Type B pancreatic cell (in vitro differentiated cells): Measurements from ENCODE around the gene PHF2. TPM values are rescaled to one million over a fixed set of nuclear protein-coding genes. Genes with fewer than 3 reads are reported as not detected.

Experiments used
- DNase-seq: peaks from one replicate; pipeline ENCODE4 v3.0.0; 2021; ENCODE audit warnings: mixed read lengths; ENCODE audit not compliant: unreplicated experiment; ENCODE audit errors: extremely low spot score
- H3K27ac Mint-ChIP-seq: 2 replicates; pipeline ENCODE4 v1.8.0; 2021; ENCODE audit warnings: mild to moderate bottlenecking, mixed read lengths
- H3K27me3 Mint-ChIP-seq: 2 replicates; pipeline ENCODE4 v1.8.0; 2021; ENCODE audit warnings: mixed read lengths
- H3K36me3 Mint-ChIP-seq: 2 replicates; pipeline ENCODE4 v1.8.0; 2021; ENCODE audit warnings: mixed read lengths
- H3K4me1 Mint-ChIP-seq: one replicate; pipeline ENCODE4 v1.8.0; 2021; ENCODE audit warnings: mixed read lengths; ENCODE audit not compliant: unreplicated experiment
- H3K4me3 Mint-ChIP-seq: 2 replicates; pipeline ENCODE4 v1.8.0; 2021; ENCODE audit warnings: mild to moderate bottlenecking, mixed read lengths
- H3K9me3 Mint-ChIP-seq: 2 replicates; pipeline ENCODE4 v1.8.0; 2021; ENCODE audit warnings: mixed read lengths
- CTCF ChIP-seq: fragments of 200-600 bp; sonication (generic); conservative IDR thresholded peaks from 2 replicates; pipeline ENCODE4 v1.5.0; 2021; ENCODE audit warnings: antibody characterized with exemption, mild to moderate bottlenecking
- total RNA-seq: library from RNA; stranded (reverse); gene quantifications from 2 replicates; pipeline ENCODE4 v1.2.1, GENCODE V29; 2021; ENCODE audit warnings: low replicate concordance

PHF2 gene
- total RNA-seq, 1 donor from 2014 or later, result 34.7 TPM

DNA sequence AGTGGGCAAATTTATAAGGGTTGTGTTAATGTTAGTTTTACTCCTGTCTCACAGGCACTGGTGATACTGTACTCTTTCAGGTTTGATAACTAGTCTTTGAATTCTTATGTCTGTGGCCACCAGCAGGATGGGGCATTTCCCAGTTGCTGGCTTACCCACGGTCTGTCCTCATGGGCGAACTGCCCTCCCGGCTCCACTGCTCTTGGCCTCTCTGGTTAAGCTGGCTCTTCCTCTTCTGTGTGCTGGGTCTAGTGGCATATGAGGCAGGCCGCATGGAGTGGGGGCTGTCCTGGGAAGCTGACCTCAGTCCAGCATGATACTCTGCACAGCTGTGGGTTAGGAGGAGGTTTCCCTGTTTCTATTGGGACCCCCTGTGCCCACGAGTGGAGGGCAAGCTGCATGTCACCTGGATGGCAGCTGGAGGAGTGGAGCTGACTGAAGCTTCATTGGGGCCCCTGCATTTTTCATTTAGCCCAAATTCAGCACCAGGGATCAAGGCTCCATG is 19.5 kb downstream of the PHF2 start:
- Mint-ChIP-seq H3K9me3 (no peaks in the 10 kb centered on the region), H3K4me3 (no peak overlapping the region), H3K36me3 (no peaks in the 10 kb centered on the region), H3K4me1 (peaks cover 41% of the 10 kb centered on the region), H3K27ac (no peak overlapping the region), H3K27me3 (no peaks in the 10 kb centered on the region)
- no peak for TF ChIP-seq CTCF
- DNase-seq, result no peak

DNA sequence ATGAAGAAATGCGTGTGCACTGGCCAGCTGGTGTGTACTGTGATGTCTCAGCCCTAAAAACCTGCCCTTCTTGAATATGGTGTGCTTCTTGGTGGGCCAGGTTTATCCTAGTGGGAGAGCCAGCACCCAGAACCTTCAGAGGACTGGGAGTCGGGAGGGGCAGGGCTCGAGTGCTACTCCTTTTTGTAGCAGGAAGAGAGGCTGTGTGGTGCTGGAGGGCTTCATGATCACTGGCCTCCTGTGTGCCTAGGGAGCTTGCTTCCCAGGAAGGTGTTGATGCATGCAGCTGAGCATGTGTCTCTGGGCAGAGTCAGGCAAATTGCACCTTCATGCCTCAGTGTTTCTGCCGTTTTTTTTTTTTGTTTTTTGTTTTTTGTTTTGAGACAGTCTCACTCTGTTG is 20.0 kb downstream of the PHF2 start:
- H3K27me3 Mint-ChIP-seq, result no peaks in the 10 kb centered on the region
- no peak for TF ChIP-seq CTCF
- H3K9me3 Mint-ChIP-seq, result no peaks in the 10 kb centered on the region
- no peak for DNase-seq
- no peak overlapping the region for H3K27ac Mint-ChIP-seq
- H3K4me3 Mint-ChIP-seq, result no peak overlapping the region
- no peaks in the 10 kb centered on the region for H3K36me3 Mint-ChIP-seq
- peaks cover 40% of the 10 kb centered on the region for H3K4me1 Mint-ChIP-seq

GRCh38 chr9:93597142-93597706 is 20.8 kb downstream of the PHF2 start:
- Mint-ChIP-seq H3K27ac (no peak overlapping the region), H3K9me3 (no peaks in the 10 kb centered on the region), H3K4me1 (peaks cover 39% of the 10 kb centered on the region), H3K4me3 (no peak overlapping the region), H3K27me3 (no peaks in the 10 kb centered on the region), H3K36me3 (no peaks in the 10 kb centered on the region)
- DNase-seq, result no peak
- TF ChIP-seq CTCF, result no peak

DNA sequence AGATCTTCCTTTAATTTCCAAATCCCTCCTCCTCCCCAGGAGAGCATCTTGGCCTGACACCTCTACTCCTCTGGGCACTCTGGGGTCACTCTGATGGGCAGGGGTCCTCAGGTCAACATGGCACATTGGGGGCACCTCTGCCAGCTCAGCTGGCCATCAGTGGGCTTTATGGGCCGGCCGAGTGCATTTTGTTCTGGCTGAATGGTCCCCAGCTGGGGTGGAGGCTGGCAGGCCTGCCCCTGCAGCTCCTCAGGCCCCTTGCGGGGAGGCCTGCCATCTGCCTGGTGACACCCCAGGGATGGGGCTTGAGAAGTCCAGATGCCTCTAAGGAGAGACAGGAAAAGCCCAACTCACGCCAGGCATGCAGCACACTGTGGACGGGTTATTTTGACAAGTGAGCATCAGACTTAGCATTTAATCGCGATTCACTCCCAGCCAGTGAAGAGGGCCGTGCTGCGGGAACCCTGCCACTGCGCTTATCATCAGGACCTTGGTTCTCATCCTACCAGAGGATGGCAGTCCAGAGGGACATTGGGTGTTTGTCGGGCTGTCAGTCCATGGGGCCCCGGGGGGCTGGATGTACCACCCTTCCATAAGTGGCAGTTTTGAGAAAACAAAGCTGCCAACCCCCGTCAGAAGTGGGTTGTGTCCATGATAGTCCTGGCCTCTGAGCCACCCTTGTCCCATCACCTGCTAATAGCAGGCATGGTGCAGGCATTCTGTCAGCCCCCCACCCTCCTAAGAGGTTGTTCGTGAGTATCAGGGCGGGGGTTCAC is 21.7 kb downstream of the PHF2 start:
- no peak for DNase-seq
- Mint-ChIP-seq H3K27ac (no peak overlapping the region), H3K4me3 (no peak overlapping the region)

GRCh38 chr9:93598647-93599241 is 22.4 kb downstream of the PHF2 start:
- no peak for TF ChIP-seq CTCF
- H3K9me3 Mint-ChIP-seq, result no peaks in the 10 kb centered on the region
- no peak for DNase-seq
- H3K27ac Mint-ChIP-seq, result peak overlapping the region; percentile 67
- H3K4me1 Mint-ChIP-seq, result peaks cover 36% of the 10 kb centered on the region
- no peak overlapping the region for H3K4me3 Mint-ChIP-seq
- no peaks in the 10 kb centered on the region for H3K36me3 Mint-ChIP-seq
- H3K27me3 Mint-ChIP-seq, result no peaks in the 10 kb centered on the region

More for the DNA sequence above, 21.7 kb downstream of the PHF2 start:
- no peak for TF ChIP-seq CTCF
- no peaks in the 10 kb centered on the region for H3K36me3 Mint-ChIP-seq
- no peaks in the 10 kb centered on the region for H3K27me3 Mint-ChIP-seq
- peaks cover 39% of the 10 kb centered on the region for H3K4me1 Mint-ChIP-seq
- H3K9me3 Mint-ChIP-seq, result no peaks in the 10 kb centered on the region
